ENCODE results near the gene TRIM15.

TRIM15 gene

GRCh38 chr6:30152910-30153610 is 10.3 kb upstream of the TRIM15 start:
- TF ChIP-seq, protein P1, sequence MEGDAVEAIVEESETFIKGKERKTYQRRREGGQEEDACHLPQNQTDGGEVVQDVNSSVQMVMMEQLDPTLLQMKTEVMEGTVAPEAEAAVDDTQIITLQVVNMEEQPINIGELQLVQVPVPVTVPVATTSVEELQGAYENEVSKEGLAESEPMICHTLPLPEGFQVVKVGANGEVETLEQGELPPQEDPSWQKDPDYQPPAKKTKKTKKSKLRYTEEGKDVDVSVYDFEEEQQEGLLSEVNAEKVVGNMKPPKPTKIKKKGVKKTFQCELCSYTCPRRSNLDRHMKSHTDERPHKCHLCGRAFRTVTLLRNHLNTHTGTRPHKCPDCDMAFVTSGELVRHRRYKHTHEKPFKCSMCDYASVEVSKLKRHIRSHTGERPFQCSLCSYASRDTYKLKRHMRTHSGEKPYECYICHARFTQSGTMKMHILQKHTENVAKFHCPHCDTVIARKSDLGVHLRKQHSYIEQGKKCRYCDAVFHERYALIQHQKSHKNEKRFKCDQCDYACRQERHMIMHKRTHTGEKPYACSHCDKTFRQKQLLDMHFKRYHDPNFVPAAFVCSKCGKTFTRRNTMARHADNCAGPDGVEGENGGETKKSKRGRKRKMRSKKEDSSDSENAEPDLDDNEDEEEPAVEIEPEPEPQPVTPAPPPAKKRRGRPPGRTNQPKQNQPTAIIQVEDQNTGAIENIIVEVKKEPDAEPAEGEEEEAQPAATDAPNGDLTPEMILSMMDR (IDR thresholded peaks at IDR 0.05; ENCODE audit: insufficient read depth, low read depth, low read length, missing control alignments): no peak
- no peak for DNase-seq (ENCODE audit: low read depth)
- no peak overlapping the region for H3K4me3 ChIP-seq (ENCODE audit: low read depth, low read length)

- H3K4me3 ChIP-seq (ENCODE audit: low read depth, low read length): no peak overlapping the region
- DNase-seq (ENCODE audit: low read depth): no peak
- TF ChIP-seq, protein P1 (IDR thresholded peaks at IDR 0.05; ENCODE audit: insufficient read depth, low read depth, low read length, missing control alignments): no peak
These were observed 9.3 kb upstream of the TRIM15 start for GRCh38 chr6:30154061-30154460.

GRCh38 chr6:30154709-30155519 is 8.4 kb upstream of the TRIM15 start:
- TF ChIP-seq, protein P1 (IDR thresholded peaks at IDR 0.05; ENCODE audit: insufficient read depth, low read depth, low read length, missing control alignments): no peak
- no peak for DNase-seq (ENCODE audit: low read depth)
- no peak overlapping the region for H3K4me3 ChIP-seq (ENCODE audit: low read depth, low read length)

- TF ChIP-seq, protein P1 (IDR thresholded peaks at IDR 0.05; ENCODE audit: insufficient read depth, low read depth, low read length, missing control alignments): no peak
- H3K4me3 ChIP-seq (ENCODE audit: low read depth, low read length): no peak overlapping the region
- DNase-seq (ENCODE audit: low read depth): no peak
These were observed 7.7 kb upstream of the TRIM15 start for GRCh38 chr6:30155520-30156261.

DNA sequence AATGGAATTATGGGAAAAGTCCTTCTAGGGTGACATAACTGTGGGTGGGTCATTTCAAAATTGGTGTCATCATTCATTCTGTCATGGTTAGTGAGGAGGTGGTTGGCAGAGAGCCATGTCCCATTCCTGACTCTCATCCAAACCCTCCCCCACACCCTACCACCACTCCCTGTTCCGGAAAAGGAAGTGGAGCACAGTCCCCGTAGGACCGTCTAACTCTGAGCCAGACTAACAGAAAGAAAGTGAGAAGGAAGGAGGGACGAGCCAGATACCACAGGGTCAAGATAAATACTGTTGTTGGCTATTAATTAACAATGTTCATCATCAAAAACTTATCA is 7.1 kb upstream of the TRIM15 start:
- H3K4me3 ChIP-seq (ENCODE audit: low read depth, low read length): no peak overlapping the region
- no peak for DNase-seq (ENCODE audit: low read depth)
- TF ChIP-seq, protein P1 (IDR thresholded peaks at IDR 0.05; ENCODE audit: insufficient read depth, low read depth, low read length, missing control alignments): no peak

DNA sequence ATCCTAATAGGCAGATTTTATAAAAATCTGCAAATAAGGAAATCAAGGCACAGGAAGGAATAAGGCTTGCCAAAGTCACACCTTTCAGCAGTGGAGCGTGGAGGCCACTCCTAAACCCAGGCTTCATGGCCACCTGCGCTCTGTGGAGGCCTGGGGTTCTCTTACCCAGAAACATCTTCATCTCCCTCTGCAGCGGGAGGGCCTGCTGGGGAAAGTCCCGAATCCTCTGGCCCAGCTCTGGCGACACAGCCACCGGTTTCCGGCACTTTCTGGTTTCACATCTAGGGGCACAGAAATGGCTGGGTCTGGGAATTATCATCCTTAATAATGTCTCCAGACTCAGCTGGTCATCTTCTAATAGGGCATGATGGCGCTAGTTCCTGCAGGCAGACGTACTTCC is 6.6 kb upstream of the TRIM15 start:
- no peak for DNase-seq (ENCODE audit: low read depth)
- no peak overlapping the region for H3K4me3 ChIP-seq (ENCODE audit: low read depth, low read length)
- TF ChIP-seq, protein P1 (IDR thresholded peaks at IDR 0.05; ENCODE audit: insufficient read depth, low read depth, low read length, missing control alignments): no peak
